GM20000 (cell line): ENCODE results near the gene NEK6.

Experiments
- DNase-seq: peaks from one replicate; pipeline ENCODE4 v3.0.0; 2012; ENCODE audit warnings: low spot score
- TF ChIP-seq, protein P1 (sequence below): IDR thresholded peaks from 2 replicates; pipeline ENCODE4 v1.5.1; 2012; ENCODE audit warnings: mild to moderate bottlenecking, control low read depth; ENCODE audit errors: extremely low read depth, missing control alignments

NEK6 gene

DNA sequence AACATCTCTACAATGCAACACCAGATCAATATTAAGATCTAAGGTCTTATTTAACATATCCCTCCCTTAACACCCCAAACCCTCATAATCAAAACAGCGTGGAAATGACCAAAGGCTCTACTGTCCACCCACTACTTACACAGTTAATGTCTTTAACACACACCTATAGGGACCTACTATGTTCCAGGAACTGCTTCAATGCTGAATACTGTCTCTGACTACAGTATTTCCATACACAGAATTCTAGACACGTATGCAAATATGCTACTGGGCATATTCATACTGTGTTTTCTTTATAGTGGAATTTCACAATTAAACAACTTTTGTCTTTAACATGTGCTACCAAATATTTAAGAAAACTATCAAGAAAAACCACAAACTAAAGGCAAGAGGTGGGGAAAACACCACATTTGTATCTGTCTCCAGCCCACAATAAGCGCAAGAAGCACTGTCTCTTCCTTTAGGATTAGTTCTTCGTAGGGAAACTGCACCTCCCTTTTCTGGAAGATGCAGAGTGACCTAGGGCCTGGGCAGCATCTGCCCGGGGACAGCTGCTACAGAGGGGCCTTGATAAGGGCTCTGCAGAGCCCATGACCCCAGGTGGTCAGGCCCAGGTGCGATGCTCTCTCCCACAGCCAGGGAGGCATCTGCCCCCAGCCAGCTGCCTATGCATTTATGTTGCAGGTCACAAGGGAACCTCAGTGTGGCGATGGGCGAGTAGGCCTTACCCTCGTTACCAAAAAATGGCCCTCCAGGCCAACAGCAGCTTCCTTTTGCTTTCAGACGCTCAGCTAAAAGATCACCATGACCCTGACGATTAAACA lies 102.3 kb downstream of the NEK6 start:
- TF ChIP-seq, protein P1, sequence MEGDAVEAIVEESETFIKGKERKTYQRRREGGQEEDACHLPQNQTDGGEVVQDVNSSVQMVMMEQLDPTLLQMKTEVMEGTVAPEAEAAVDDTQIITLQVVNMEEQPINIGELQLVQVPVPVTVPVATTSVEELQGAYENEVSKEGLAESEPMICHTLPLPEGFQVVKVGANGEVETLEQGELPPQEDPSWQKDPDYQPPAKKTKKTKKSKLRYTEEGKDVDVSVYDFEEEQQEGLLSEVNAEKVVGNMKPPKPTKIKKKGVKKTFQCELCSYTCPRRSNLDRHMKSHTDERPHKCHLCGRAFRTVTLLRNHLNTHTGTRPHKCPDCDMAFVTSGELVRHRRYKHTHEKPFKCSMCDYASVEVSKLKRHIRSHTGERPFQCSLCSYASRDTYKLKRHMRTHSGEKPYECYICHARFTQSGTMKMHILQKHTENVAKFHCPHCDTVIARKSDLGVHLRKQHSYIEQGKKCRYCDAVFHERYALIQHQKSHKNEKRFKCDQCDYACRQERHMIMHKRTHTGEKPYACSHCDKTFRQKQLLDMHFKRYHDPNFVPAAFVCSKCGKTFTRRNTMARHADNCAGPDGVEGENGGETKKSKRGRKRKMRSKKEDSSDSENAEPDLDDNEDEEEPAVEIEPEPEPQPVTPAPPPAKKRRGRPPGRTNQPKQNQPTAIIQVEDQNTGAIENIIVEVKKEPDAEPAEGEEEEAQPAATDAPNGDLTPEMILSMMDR, result no peak
- DNase-seq, result no peak

DNA sequence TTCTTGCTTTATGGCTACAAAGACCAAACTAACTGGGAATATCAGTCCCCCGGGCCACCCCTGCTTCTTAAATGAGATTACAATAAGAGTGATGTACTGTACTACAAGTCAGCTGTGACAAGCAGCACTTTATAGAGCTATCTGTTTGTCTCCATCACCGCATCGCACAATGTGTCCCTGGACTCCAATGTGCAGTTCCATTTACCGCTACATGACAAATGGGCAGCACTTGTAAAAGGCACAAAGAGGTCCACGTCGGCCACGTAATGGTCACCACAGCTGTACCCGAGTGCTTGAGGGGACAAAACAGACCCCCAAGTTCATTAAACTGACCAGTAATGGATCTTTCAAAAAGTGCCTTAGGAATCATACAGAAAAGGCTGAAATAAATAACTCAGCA lies 103.4 kb downstream of the NEK6 start:
- DNase-seq, result no peak
- TF ChIP-seq, protein P1, result no peak

DNA sequence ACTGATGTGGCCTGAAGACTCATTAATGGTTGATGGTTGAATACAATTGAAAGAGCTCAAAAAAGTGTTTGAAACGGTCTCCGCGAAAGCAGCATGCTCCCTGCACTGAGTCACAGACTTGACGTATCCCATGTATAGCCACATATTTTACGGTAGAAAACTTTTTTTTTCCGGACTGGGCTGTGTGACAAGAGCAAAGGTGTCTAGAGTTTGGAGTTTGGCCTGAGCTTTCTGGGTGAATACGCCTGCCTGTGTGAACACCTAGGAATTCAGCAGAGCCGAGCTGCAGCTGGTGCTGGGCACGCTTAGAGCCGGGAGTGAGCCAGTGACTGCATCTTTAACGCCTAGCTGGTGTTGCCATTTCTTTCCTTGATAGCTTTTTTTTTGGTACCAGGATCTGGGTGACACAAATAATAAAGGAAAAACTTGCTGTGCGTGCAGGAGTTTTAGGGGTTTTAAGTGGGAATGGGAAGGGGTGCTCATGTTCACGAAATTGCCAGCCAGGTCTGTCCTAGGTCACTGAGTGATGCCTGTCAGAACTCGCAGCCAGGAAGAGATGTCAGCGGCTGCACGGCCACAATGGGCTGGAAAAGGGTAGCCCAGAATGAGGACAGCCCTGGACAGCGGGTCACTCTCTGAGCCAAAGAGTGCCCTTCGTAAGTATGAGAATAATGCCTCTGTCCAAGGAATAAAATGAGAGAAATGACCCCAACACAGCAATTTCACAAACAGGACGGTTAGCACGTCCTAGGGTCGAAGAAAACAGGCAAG lies 105.8 kb downstream of the NEK6 start:
- TF ChIP-seq, protein P1, result no peak
- no peak for DNase-seq

DNA sequence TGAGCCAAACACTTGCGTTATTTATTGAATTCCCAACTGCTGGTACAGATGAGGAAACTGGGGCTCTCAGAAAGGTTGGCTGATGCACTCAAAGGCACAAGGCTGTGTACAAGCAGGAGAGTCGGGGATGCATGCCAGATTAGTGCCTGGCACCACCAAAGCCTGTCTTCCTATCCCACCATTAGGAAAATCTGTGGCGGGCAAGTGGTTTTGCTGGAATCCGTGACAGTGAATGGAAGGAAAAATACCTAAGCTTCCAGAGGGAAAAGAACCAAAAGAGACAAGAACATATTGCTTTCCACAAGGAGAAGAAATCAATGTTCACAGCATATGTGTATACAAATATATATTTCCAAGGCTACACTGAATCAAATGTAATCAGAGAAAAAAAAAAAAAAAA lies 106.4 kb downstream of the NEK6 start:
- TF ChIP-seq, protein P1, result no peak
- no peak for DNase-seq

DNA sequence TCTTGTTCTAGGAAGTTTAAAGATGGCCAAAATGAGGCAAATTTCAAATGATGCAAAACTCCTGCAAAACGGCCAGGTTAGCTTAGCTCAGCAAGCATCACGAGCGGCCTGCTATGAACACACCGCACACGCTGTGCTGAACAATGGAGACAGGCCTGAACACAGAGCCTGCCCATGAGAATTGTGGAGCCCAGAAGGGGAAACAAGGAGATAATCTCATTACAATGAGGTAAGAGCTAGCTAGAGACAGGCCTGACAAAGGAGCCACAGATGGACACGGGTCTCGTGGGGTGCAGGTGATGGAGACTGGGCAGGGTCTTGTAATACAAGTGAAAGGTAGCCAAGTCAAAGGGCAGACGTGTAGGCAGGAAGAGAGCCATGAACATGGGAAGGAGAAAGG lies 107.3 kb downstream of the NEK6 start:
- DNase-seq, result no peak
- TF ChIP-seq, protein P1, result no peak

DNA sequence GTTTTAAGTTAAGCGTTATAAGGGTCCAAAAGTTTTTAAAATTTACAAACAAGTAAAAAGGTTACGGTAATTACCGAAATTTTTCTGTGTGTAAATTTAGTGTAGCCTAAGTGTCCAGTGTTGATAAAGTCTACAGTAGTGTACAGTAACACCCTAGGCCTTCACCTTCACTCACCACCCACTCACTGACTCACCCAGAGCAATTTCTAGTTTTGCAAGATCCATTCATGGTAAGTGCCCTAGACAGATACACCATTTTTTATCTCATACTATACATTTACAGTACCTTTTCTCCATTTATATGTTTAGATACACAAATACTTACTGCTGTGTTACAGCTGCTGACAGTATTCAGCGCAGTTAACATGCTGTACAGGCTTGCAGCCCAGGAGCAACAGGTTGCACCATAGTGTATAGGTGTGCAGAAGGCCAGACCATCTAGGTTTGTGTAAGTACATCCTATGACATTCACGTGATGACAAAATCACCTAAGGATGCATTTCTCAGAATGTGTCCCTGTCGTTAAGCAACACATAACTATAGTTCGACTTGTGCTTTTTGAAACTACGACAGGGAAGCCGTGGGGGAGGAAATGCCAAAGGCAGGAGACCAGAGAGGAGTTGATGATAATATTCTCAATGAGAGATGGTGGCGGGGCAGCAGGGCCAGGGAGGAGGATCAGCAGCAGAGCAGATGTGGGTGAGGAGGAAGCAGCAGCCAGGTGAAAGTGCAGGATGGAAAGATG lies 108.9 kb downstream of the NEK6 start:
- DNase-seq, result no peak

More for the DNA sequence above, 108.9 kb downstream of the NEK6 start:
- TF ChIP-seq, protein P1, result no peak
